GM12874 (cell line): ENCODE results near the gene ZFHX3.

Experiments
- CTCF ChIP-seq: IDR thresholded peaks from 2 replicates; pipeline ENCODE4 v1.5.1; 2011; ENCODE audit warnings: low read depth, mild to moderate bottlenecking, control low read depth, low read length, moderate library complexity; ENCODE audit not compliant: insufficient read depth

Gene ZFHX3

GRCh38 chr16:72891291-72892227, 156.4 kb downstream of the ZFHX3 start:
- TF ChIP-seq CTCF = no peak

- TF ChIP-seq CTCF = no peak
Measured at GRCh38 chr16:72890587-72890986, 157.3 kb downstream of the ZFHX3 start.

GRCh38 chr16:72889616-72890582, 158.0 kb downstream of the ZFHX3 start:
- no peak for TF ChIP-seq CTCF

- no peak for TF ChIP-seq CTCF
Measured at GRCh38 chr16:72887537-72887936, 160.4 kb downstream of the ZFHX3 start.

- TF ChIP-seq CTCF = no peak
Measured at GRCh38 chr16:72886346-72886974, 161.5 kb downstream of the ZFHX3 start.

- TF ChIP-seq CTCF = no peak
Measured at GRCh38 chr16:72884573-72884972, 163.4 kb downstream of the ZFHX3 start.
